HG03039 (cell line): ENCODE data around the gene LTC4S.

Source experiments
- ATAC-seq: cut with Tn5 transposase; IDR thresholded peaks from one replicate; pipeline ENCODE4 v1.9.1; 2021; ENCODE audit warnings: mild to moderate bottlenecking, moderate library complexity; ENCODE audit not compliant: unreplicated experiment

The LTC4S gene

GRCh38 chr5:179795049-179795862 lies 1.5 kb downstream of the LTC4S start:
- ATAC-seq = peak; percentile 6

- ATAC-seq = peak; percentile 64
These were observed 2.4 kb downstream of the LTC4S start for GRCh38 chr5:179795863-179796833.

GRCh38 chr5:179796877-179797608 lies 3.3 kb downstream of the LTC4S start:
- no peak for ATAC-seq

- no peak for ATAC-seq
These were observed 4.0 kb downstream of the LTC4S start for GRCh38 chr5:179797741-179798140.

- no peak for ATAC-seq
These were observed 4.5 kb downstream of the LTC4S start for GRCh38 chr5:179798144-179798770.

GRCh38 chr5:179798771-179799643 lies 5.2 kb downstream of the LTC4S start:
- ATAC-seq = no peak

- ATAC-seq = no peak
These were observed 5.8 kb downstream of the LTC4S start for GRCh38 chr5:179799644-179799973.

- ATAC-seq = no peak
These were observed 6.4 kb downstream of the LTC4S start for GRCh38 chr5:179800071-179800695.

GRCh38 chr5:179800696-179801201 lies 7.0 kb downstream of the LTC4S start:
- no peak for ATAC-seq

- no peak for ATAC-seq
These were observed 7.8 kb downstream of the LTC4S start for GRCh38 chr5:179801304-179802206.

- ATAC-seq = no peak
These were observed 8.6 kb downstream of the LTC4S start for GRCh38 chr5:179802207-179802883.

- ATAC-seq = no peak
These were observed 9.3 kb downstream of the LTC4S start for GRCh38 chr5:179802950-179803562.

GRCh38 chr5:179803651-179804554 lies 10.1 kb downstream of the LTC4S start:
- ATAC-seq = no peak

- ATAC-seq = no peak
These were observed 10.8 kb downstream of the LTC4S start for GRCh38 chr5:179804555-179804947.

- ATAC-seq = no peak
These were observed 11.3 kb downstream of the LTC4S start for GRCh38 chr5:179805070-179805528.
